ENCODE measurements around the gene ADAP1. TPM values are rescaled to one million over a fixed set of nuclear protein-coding genes. Genes with fewer than 3 reads are reported as not detected.

The ADAP1 gene
- total RNA-seq, 1 experiment from 2014 or later, result 3.5 TPM

DNA sequence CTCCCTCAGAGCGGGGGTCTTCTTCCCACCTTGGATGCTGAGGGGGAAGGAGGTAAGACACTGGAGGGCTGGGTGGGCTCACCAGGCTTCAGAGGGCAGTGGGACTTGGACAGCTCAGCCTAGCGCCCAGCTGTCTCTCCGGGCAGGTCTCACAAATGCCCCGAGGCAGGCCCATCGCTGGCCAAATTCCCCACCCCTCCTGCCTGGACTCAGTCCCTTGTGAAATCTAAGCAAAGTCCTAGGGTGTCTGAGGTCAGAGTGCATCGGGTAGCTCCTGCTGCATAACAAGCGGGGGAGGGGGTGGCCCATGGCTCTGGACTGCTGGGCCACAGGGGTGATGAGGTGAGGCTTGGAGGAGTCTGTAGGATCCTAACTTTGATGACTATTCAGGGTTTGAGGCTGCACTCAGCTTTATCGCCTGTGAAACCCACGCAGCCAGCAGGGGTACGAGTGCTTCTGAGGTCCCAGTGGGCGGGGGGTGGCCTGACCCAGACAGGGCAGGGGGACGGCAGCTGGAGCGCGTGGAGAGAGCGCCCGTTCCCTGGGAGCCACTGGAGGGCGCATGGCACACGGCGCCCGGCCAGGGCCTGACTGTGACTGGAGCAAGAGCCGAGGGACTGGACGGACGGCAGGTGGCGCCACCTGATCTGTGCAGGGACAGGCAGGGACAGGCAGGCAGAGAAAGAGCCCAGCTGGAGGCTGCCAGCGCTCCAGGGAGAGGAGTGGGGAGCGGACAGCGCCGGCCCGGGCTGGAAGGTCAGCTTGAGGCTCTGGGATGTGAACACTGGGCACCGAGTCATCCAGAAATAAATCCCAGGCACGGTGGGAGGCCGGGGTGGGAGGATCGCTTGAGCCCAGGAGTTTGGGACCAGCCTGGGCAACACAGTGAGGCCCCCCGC lies 38.5 kb upstream of the ADAP1 start:
- no peaks in the 10 kb centered on the region for H3K9me3 ChIP-seq (replicated peaks)

DNA sequence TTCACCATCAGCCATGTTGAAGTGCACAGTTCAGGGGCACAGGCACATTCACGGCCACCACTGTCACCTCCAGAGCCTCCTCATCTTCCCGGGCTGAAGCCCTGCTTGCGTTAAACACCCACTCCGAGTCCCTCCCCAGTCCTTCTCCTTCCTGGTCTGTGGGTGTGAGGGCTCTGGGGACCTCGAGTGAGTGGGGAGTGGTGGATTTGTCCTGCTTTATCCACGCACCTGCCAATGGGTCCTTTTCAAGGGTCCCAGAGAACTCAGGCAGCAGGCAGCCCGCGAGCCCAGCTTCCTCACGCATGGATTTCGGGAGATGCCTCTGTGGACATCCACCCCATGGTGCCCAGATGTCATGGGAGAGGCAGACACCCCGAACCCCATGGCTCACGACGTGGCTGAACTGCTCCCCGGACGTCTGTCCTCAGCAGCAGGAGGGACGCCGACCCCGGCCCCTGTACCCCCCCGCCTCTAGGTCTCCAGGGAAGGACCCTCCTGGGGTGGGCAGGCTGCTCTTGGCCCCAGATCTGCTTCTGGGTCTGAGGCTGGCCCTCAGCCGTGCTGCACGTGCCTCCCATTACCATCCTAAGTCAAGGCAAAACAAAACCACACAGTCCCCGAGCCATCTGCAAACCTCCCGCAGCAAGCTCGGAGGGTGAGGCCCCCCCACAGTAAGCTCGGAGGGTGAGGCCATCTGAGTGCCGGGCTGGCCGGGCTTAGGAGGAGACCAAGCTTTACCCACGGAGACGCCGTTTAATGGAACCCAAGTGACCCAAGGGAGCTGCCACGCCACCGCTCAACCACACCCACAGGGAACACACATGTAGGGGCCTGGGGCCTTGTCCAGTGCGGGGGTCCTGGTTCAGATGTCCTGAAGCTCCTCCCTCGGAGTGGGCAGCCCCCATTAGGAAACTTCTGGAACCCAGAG lies 37.5 kb upstream of the ADAP1 start:
- no peak for DNase-seq (ENCODE audit: low read depth in 1 of 2, low spot score in 2 of 2)
- H3K4me3 ChIP-seq, result no peak overlapping the region
- H3K27ac ChIP-seq, result no peak overlapping the region
- H3K27me3 ChIP-seq (replicated peaks), result no peaks in the 10 kb centered on the region
- H3K36me3 ChIP-seq, result peaks cover 8% of the 10 kb centered on the region
- no peaks in the 10 kb centered on the region for H3K9me3 ChIP-seq (replicated peaks)
- peaks cover 4% of the 10 kb centered on the region for H3K4me1 ChIP-seq (replicated peaks)

More for the DNA sequence above, 38.5 kb upstream of the ADAP1 start:
- peak; percentile 83 to 97 for DNase-seq (ENCODE audit: low read depth in 1 of 2, low spot score in 2 of 2)
- Histone ChIP-seq H3K4me1 (replicated peaks) (peaks cover 12% of the 10 kb centered on the region), H3K4me3 (no peak overlapping the region), H3K27me3 (replicated peaks) (no peaks in the 10 kb centered on the region), H3K27ac (no peak overlapping the region), H3K36me3 (peaks cover 17% of the 10 kb centered on the region)

DNA sequence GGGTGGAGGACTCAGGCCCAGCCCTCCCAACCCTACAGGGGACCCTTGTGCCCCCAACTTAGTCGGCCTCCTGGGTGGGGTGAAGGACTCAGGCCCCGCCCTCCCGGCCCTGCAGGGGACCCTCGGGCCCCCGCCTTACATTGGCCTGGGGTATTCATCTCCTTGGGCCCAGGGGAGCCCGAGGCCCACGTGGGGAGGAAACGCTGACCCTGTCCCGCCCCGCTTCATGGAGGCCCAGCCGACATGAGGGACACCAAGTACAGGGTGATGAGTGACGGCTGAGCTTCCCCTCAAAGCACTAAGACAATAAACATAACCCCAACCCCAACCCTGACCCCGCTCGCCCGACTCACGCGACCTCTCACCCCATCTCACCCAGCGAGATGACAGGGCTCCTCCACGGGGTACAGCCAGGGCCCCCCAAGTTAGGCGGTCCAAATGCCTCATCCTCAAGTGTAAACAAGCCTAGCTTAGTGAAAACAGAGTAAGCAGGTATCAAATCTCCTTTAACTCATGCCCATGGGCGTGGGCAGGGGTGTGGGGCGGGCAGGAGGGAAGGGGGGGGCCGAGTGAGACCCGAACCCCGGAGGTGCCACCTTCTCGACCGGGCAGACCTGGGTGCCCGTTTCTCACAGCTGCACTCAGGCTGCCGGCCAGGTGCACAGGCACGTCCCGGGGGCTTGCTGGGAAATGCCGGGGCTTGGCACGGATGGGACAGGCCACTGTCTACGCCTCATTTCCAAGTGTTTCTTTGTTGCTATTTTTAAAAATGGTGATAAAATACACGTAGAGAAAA lies 36.7 kb upstream of the ADAP1 start:
- Histone ChIP-seq H3K9me3 (replicated peaks) (no peaks in the 10 kb centered on the region), H3K36me3 (no peaks in the 10 kb centered on the region), H3K4me3 (no peak overlapping the region), H3K4me1 (replicated peaks) (no peaks in the 10 kb centered on the region; the same call in 1 of the 2 replicates), H3K27ac (no peak overlapping the region), H3K27me3 (replicated peaks) (no peaks in the 10 kb centered on the region)
- no peak for DNase-seq (ENCODE audit: low read depth in 1 of 2, low spot score in 2 of 2)

DNA sequence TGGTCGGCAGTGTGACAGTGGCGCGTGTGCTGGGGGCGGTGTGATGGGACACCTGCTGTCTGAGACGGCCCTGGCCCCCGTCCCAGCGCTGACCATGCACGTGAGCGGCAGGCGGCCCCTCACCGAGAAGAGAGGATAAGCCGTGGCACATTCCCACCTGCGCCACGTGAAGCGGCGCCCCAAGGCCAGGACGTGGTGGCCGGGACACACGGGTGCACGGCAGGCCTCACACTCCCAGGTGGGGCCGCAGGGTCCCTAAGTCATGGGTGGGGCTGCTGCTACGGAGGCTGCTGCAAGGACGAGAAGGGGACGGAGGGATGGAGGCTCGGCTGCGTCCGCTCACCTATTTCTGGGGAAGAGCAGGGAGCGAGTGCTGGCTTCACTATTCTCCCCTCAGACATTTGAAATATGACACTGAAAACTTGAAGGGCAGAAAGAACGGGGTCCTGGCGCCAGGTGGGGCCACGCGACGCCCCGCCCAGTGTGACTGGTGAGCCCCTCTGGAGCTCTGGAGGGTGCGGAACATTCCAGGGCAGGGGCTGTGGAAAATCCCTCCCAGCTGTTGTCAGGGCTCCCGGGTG lies 36.0 kb upstream of the ADAP1 start:
- Histone ChIP-seq H3K36me3 (no peaks in the 10 kb centered on the region), H3K27me3 (replicated peaks) (no peaks in the 10 kb centered on the region), H3K27ac (no peak overlapping the region), H3K4me1 (replicated peaks) (no peaks in the 10 kb centered on the region), H3K9me3 (replicated peaks) (no peaks in the 10 kb centered on the region), H3K4me3 (no peak overlapping the region)
- DNase-seq (ENCODE audit: low read depth in 1 of 2, low spot score in 2 of 2), result no peak

DNA sequence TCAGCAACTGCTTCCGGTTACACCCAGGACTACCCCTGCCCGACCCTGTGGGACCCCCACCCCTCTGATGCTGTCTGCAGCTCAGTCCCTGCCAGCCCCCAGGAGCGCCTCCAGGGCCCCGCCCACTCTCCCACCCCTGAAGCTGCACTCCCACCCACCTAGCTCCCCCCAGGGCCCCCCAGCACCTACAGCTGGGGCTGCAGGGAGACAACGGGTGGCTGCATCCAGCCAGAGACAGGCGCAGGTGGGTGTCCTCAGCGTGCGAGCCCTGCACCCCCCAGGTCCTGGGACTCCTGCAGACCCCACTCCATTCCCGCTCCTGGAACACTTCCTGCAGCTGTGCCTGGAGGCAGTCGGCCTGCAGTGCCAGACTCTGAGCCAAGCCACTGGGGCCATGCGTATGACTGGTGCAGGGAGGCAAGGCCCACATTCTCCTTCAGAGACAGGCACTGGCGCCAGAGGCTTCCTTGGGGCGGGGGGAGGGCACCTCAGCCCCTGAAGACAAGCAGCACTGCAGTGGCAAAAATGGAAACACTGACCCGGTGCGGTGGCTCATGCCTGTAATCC lies 34.6 kb upstream of the ADAP1 start:
- Histone ChIP-seq H3K4me3 (no peak overlapping the region), H3K27me3 (replicated peaks) (no peaks in the 10 kb centered on the region), H3K9me3 (replicated peaks) (no peaks in the 10 kb centered on the region), H3K27ac (no peak overlapping the region), H3K36me3 (no peaks in the 10 kb centered on the region), H3K4me1 (replicated peaks) (no peaks in the 10 kb centered on the region)
- DNase-seq (ENCODE audit: low read depth in 1 of 2, low spot score in 2 of 2), result no peak

DNA sequence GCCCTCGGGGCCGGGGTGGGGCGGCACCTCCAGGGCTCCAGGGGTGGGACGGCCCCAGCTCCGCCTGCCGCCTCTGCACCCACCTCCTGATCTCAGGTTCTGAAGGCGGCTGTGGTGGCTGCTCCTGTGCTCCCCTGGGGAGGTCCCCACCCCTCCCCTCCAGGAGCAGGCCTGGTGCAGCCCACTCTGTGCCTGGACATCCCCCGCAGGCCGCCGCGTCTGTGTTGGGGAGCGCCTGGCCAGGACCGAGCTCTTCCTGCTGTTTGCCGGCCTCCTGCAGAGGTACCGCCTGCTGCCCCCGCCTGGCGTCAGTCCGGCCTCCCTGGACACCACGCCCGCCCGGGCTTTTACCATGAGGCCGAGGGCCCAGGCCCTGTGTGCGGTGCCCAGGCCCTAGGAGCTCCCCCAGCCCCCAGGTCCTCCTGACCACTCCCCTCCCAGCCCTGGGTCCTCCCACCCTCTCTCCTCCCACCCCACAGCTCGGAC lies 34.0 kb upstream of the ADAP1 start:
- Histone ChIP-seq H3K4me1 (replicated peaks) (no peaks in the 10 kb centered on the region), H3K9me3 (replicated peaks) (no peaks in the 10 kb centered on the region), H3K27me3 (replicated peaks) (no peaks in the 10 kb centered on the region), H3K36me3 (no peaks in the 10 kb centered on the region), H3K4me3 (no peak overlapping the region), H3K27ac (no peak overlapping the region)
- DNase-seq (ENCODE audit: low read depth in 1 of 2, low spot score in 2 of 2), result no peak

DNA sequence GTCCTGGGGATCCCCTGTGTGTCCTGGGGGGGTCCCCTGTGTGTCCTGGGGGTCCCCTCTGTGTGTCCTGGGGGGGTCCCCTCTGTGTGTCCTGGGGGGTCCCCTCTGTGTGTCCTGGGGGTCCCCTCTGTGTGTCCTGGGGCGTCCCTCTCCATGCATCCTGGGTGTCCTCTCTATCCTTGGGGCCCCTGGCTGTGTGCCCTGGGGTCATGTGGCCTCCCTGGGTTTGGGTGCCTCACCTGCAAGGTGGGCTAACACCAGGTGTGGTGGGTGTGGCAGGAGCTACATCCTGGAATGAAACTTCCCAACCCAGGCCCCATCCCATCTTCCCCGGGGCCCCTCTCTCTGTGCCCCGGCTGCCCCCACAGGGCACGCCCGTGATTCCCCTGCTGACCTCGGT lies 33.4 kb upstream of the ADAP1 start:
- Histone ChIP-seq H3K9me3 (replicated peaks) (no peaks in the 10 kb centered on the region), H3K4me1 (replicated peaks) (no peaks in the 10 kb centered on the region), H3K4me3 (no peak overlapping the region), H3K27ac (no peak overlapping the region), H3K27me3 (replicated peaks) (no peaks in the 10 kb centered on the region), H3K36me3 (no peaks in the 10 kb centered on the region)
- no peak for DNase-seq (ENCODE audit: low read depth in 1 of 2, low spot score in 2 of 2)

DNA sequence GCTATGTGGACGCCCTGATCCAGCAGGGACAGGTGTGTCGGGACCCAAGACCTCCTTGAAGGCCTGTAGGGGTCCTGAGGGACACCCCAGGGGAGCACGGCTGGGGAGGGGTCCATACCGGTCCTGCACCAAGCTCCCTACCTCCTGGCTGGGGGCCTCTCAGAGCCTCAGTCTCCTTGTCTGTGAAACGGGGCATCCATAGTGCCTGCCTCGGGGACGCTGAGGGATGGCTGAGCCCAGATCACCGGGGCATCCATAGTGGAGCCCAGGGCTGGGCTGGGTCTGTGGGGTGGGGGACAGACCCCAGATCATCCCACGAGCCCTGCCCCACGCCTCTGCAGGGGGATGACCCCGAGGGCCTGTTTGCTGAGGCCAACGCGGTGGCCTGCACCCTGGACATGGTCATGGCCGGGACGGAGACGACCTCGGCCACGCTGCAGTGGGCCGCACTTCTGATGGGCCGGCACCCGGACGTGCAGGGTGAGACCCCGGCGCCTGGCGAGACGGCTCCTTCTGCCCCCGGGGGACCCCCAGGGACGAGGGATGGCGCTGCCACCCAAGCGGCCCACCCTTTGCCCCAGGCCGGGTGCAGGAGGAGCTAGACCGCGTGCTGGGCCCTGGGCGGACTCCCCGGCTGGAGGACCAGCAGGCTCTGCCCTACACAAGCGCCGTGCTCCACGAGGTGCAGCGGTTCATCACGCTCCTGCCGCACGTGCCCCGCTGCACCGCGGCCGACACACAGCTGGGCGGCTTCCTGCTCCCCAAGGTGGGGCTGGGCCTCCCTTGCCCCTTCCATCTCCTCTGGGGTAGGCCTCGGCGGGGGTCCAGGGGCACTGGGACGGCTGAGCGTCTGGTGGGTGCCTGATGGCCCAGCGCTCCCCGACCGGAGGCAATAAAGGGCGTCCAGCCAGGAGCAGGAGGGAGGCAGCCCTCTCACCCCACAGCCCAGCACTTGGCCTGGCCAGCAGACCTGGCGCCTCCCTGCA lies 32.6 kb upstream of the ADAP1 start:
- H3K4me1 ChIP-seq (replicated peaks), result no peaks in the 10 kb centered on the region
- no peaks in the 10 kb centered on the region for H3K27me3 ChIP-seq (replicated peaks)
- no peaks in the 10 kb centered on the region for H3K36me3 ChIP-seq
- DNase-seq (ENCODE audit: low read depth in 1 of 2, low spot score in 2 of 2), result no peak
- H3K9me3 ChIP-seq (replicated peaks), result no peaks in the 10 kb centered on the region
- H3K27ac ChIP-seq, result no peak overlapping the region
- no peak overlapping the region for H3K4me3 ChIP-seq

DNA sequence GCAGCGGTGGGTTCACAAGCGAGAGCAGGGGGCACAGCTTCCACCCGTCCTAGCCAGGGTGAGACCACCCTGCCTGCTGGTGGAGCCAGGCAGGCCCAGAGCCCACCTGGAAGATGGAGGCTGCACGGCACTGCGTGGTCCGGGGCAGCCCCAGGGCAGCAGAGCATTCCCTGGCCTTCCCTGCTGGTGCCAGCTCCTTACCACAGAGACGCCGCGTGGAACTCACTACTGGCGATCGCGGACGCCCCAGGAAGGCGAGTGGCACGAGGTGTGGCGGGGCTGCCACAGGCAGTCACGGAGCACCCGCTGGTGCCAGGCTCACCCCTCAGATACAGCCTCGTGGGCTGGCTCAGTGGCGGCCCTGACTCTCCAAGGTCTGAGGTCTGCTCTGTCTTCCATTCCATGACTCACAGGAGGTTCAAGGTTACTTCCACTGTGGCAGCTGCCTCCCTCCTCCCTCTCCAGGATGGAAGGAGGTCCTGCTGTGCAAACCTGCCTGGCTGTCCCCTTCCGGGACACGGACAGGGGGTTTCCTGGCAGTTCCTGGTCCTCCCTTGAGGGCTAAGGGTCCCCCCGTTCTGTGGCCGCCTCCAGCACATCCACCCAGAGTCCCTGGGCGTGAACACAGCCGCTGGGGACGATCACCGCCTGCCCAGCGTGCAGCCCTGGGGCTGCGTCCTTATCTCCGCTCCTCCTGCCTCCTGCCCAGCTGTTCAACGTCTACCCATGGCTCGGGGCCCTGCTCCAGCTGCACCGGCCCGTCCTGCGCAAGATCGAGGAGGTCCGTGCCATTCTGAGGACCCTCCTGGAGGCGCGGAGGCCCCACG lies 31.6 kb upstream of the ADAP1 start:
- H3K27ac ChIP-seq, result no peak overlapping the region
- no peaks in the 10 kb centered on the region for H3K9me3 ChIP-seq (replicated peaks)
- no peak for DNase-seq (ENCODE audit: low read depth in 1 of 2, low spot score in 2 of 2)
- no peaks in the 10 kb centered on the region for H3K27me3 ChIP-seq (replicated peaks)
- H3K4me1 ChIP-seq (replicated peaks), result no peaks in the 10 kb centered on the region
- H3K4me3 ChIP-seq, result no peak overlapping the region
- H3K36me3 ChIP-seq, result no peaks in the 10 kb centered on the region

DNA sequence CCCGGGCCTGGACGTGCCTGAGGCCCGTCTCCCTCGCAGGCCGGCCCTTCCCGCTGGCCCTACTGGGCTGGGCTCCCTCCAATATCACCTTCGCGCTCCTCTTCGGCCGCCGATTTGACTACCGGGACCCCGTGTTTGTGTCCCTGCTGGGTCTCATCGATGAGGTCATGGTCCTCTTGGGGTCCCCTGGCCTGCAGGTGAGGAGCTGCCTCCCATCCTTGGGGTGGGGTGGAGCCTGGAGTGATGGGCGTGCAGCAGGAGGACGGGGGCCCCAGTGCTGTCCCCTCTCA lies 30.6 kb upstream of the ADAP1 start:
- Histone ChIP-seq H3K36me3 (no peaks in the 10 kb centered on the region), H3K27me3 (replicated peaks) (no peaks in the 10 kb centered on the region), H3K4me3 (no peak overlapping the region), H3K27ac (no peak overlapping the region), H3K9me3 (replicated peaks) (no peaks in the 10 kb centered on the region), H3K4me1 (replicated peaks) (no peaks in the 10 kb centered on the region)
- DNase-seq (ENCODE audit: low read depth in 1 of 2, low spot score in 2 of 2), result no peak

DNA sequence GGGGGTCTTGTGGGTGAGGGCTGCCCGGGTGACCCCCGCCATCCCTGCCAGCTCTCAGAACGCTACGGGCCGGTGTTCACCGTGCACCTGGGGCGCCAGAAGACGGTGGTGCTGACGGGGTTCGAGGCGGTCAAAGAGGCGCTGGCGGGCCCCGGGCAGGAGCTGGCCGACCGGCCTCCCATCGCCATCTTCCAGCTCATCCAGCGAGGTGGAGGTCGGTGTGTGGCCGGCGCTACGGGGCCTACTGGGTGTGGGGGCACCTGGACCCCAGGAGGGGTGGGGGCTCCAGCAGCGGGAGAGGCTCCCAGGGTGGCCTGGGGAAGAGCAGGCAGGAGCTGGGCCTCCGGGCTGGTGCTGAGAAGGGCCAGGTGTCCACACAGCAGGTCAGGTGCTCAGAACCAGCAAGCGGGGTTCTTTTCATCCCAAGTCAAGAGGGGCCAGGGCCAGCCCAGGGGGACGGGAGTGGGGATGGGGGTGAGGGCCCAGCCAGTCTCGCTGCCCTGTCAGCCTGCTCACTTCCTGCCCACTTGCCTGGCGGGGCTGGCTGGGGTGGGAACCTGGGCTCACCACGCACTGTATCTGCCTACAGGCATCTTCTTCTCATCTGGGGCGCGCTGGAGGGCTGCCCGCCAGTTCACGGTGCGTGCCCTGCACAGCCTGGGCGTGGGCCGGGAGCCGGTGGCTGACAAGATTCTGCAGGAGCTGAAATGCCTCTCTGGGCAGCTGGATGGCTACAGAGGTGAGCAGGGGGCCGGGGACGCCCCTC lies 30.1 kb upstream of the ADAP1 start:
- Histone ChIP-seq H3K9me3 (replicated peaks) (no peaks in the 10 kb centered on the region), H3K4me1 (replicated peaks) (no peaks in the 10 kb centered on the region), H3K4me3 (no peak overlapping the region), H3K27ac (no peak overlapping the region), H3K27me3 (replicated peaks) (no peaks in the 10 kb centered on the region), H3K36me3 (no peaks in the 10 kb centered on the region)
- no peak for DNase-seq (ENCODE audit: low read depth in 1 of 2, low spot score in 2 of 2)
